ENCODE results near the gene AMIGO1. TPM values are rescaled to one million over a fixed set of nuclear protein-coding genes. Genes with fewer than 3 reads are reported as not detected.

Gene AMIGO1
- total RNA-seq, 4 donors from 2014 or later: 1.0 to 10.1 (median 3.8) TPM

DNA sequence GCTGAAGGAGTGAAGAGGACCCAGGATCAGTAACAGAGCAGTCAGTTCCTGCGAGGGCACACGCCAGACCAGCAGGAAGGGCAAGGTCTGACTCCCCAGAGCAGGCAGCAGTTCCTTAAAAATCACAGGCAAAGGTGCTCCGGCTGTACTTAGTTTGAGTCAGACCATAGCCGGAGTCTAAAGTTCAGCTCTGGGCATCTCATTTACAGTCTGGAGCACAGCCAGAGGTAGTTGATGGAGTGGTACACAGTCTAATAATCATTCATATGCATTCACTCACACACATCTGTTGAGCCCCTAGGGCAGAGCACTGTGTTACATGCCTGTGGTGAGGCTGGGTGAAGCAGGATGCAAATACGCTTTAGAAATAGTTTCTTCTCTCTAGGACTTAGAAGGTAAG, 7.3 kb upstream of the AMIGO1 start:
- TF ChIP-seq POLR2A (IDR thresholded peaks at IDR 0.05) (no peak), CTCF (IDR thresholded peaks at IDR 0.05) (no peak)
- no peaks in the 10 kb centered on the region for H3K36me3 ChIP-seq
- no peak overlapping the region for H3K4me3 ChIP-seq
- H3K4me1 ChIP-seq: no peaks in the 10 kb centered on the region
- H3K27ac ChIP-seq: no peak overlapping the region
- intact Hi-C loops (cut with DNase I; ENCODE audit: low total_unique reads): no loop called here
- no peaks in the 10 kb centered on the region for H3K9me3 ChIP-seq
- DNase-seq: no peak
- H3K27me3 ChIP-seq: no peaks in the 10 kb centered on the region

DNA sequence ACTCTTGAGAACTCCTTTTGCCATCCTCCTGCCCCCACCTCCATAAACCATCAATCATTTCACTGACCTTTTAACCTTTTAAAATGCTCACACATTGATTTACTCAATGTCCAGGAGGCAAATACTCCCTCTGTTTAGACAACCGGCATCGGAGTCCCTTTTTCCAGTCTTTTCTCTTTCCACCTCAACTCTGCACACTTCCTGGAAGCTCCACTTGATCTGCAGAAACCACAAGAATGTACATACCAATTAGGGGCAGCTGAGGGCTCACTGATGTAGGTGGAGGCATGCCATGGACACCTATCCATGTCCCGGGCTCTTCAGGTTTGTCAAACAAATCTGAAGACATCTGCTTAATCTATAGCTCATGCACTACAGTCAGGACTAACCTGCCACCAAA, 5.3 kb upstream of the AMIGO1 start:
- Histone ChIP-seq H3K4me3 (no peak overlapping the region), H3K9me3 (no peaks in the 10 kb centered on the region), H3K36me3 (no peaks in the 10 kb centered on the region), H3K27ac (no peak overlapping the region), H3K4me1 (no peaks in the 10 kb centered on the region), H3K27me3 (no peaks in the 10 kb centered on the region)
- intact Hi-C loops (cut with DNase I; ENCODE audit: low total_unique reads): no loop called here
- no peak for TF ChIP-seq CTCF (IDR thresholded peaks at IDR 0.05)
- no peak for TF ChIP-seq POLR2A (IDR thresholded peaks at IDR 0.05)
- DNase-seq: no peak

- no peak overlapping the region for H3K27ac ChIP-seq
These were observed 3.7 kb upstream of the AMIGO1 start for GRCh38 chr1:109513110-109513710.

GRCh38 chr1:109508873-109509175, 703 bp downstream of the AMIGO1 start:
- DNase-seq: no peak
- peak overlapping the region; percentile 49 to 72 for H3K27ac ChIP-seq
- H3K27me3 ChIP-seq: no peaks in the 10 kb centered on the region
- TF ChIP-seq CTCF (IDR thresholded peaks at IDR 0.05) (no peak), POLR2A (IDR thresholded peaks at IDR 0.05) (no peak)
- H3K4me3 ChIP-seq: peak overlapping the region; percentile 39 to 88
- no peaks in the 10 kb centered on the region for H3K36me3 ChIP-seq
- H3K4me1 ChIP-seq: no peaks in the 10 kb centered on the region
- intact Hi-C loops (cut with DNase I; ENCODE audit: low total_unique reads): no loop called here
- H3K9me3 ChIP-seq: no peaks in the 10 kb centered on the region

More at GRCh38 chr1:109513110-109513710, 3.7 kb upstream of the AMIGO1 start:
- Histone ChIP-seq H3K27me3 (no peaks in the 10 kb centered on the region), H3K9me3 (no peaks in the 10 kb centered on the region), H3K4me3 (no peak overlapping the region), H3K36me3 (no peaks in the 10 kb centered on the region), H3K4me1 (no peaks in the 10 kb centered on the region)
- no peak for DNase-seq
- TF ChIP-seq CTCF (IDR thresholded peaks at IDR 0.05): no peak
- intact Hi-C loops (cut with DNase I; ENCODE audit: low total_unique reads): no loop called here

DNA sequence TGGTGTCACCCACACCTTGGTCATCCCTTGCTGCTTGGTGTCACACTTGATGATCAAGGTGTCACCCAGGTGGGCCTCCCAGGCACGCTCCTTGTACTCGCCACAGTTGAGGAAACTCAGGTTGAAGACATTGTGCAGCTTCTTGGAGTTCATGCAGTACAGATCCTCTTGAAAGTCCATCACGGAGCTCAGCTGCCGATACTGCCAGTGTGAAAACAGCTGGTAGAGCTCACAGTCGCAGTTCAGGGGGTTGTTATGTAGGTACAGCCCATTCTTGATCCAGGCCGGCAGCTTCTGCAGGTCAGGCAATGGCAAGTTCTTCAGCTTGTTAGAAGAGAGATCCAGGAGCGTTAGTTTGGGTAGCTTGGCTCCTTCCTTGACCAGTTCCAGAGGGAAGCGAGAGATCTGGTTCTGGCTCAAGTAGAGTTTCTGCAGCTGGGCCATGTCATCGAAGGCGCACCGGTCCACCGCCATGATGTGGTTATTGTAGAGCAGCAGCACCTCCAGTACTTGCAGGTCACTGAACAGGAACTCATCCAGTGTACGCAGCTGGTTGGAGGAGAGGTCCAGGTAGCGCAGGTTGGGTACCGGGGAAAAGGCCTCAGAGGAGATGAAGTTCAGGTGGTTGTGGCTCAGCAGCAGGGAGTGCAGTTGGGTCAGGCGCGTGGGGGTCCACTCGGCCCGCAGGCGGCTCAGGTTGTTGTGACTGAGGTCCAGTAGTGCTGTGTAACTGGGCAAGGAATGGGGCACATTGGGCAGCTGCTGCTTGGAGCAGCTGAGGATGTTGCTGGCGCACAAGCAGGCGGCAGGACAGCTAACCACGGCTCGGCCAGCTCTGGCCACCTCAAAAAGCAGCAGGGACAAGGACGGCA, 1.3 kb downstream of the AMIGO1 start:
- Histone ChIP-seq H3K27ac (no peak overlapping the region), H3K4me3 (no peak overlapping the region), H3K27me3 (no peaks in the 10 kb centered on the region), H3K36me3 (no peaks in the 10 kb centered on the region), H3K4me1 (no peaks in the 10 kb centered on the region), H3K9me3 (no peaks in the 10 kb centered on the region)
- intact Hi-C loops (cut with DNase I; ENCODE audit: low total_unique reads): no loop called here
- TF ChIP-seq CTCF (IDR thresholded peaks at IDR 0.05) (no peak), POLR2A (IDR thresholded peaks at IDR 0.05) (no peak)
- DNase-seq: no peak
